LNCaP clone FGC (cell line): ENCODE measurements around the gene CDC42EP5.

Experiments used
- DNase-seq: peaks from one replicate; pipeline ENCODE4 v3.0.0-alpha.2; 2011; ENCODE audit warnings: low read depth
- H3K4me3 ChIP-seq: 2 replicates; pipeline ENCODE4 v1.5.1; 2011; ENCODE audit warnings: mild to moderate bottlenecking, low read depth, low read length, control low read depth
- CTCF ChIP-seq: IDR thresholded peaks from 2 replicates; pipeline ENCODE4 v1.5.1; 2012; ENCODE audit warnings: mild to moderate bottlenecking; ENCODE audit not compliant: control insufficient read depth, insufficient read depth; ENCODE audit errors: extremely low read depth

The CDC42EP5 gene

GRCh38 chr19:54453921-54454780 lies 18.9 kb downstream of the CDC42EP5 start:
- no peak for DNase-seq
- H3K4me3 ChIP-seq, result no peak overlapping the region
- TF ChIP-seq CTCF, result no peak

GRCh38 chr19:54452626-54453025 lies 20.5 kb downstream of the CDC42EP5 start:
- H3K4me3 ChIP-seq, result no peak overlapping the region
- no peak for DNase-seq
- no peak for TF ChIP-seq CTCF

- no peak for DNase-seq
- no peak overlapping the region for H3K4me3 ChIP-seq
- TF ChIP-seq CTCF, result no peak
Measured at GRCh38 chr19:54451997-54452396, 21.1 kb downstream of the CDC42EP5 start.

- DNase-seq, result no peak
- H3K4me3 ChIP-seq, result no peak overlapping the region
- TF ChIP-seq CTCF, result no peak
Measured at GRCh38 chr19:54451331-54451871, 21.7 kb downstream of the CDC42EP5 start.

- DNase-seq, result no peak
- TF ChIP-seq CTCF, result no peak
- peak overlapping the region; percentile 99 for H3K4me3 ChIP-seq
Measured at GRCh38 chr19:54449701-54450069, 23.4 kb downstream of the CDC42EP5 start.

GRCh38 chr19:54448774-54449700 lies 24.1 kb downstream of the CDC42EP5 start, which contains the start of gene LENG8:
Gene LENG8 (plus strand): TSS chr19:54449199. CDS start chr19:54451345, 2,146 bp downstream.
- TF ChIP-seq CTCF, result no peak
- H3K4me3 ChIP-seq, result peak within 1 kb of the TSS; percentile 99
- peak; percentile 93 for DNase-seq
